NCI-H526 (cell line): ENCODE data around the gene CST6.

Experiments used
- DNase-seq, 2 experiments: peaks; one replicate each; lab custom pipeline; 2025; lab: John Stamatoyannopoulos, UW

The CST6 gene

GRCh38 chr11:66011785-66012303 is at the start of gene CST6:
Gene CST6, plus strand, starts transcription at chr11:66012008. Its CDS starts 37 bp downstream, at chr11:66012045.
- peak in 1 of 2 experiments; percentile 56 for DNase-seq

GRCh38 chr11:65962141-65962564 is 49.7 kb upstream of the CST6 start:
- DNase-seq: no peak

GRCh38 chr11:65964906-65965305 is 46.9 kb upstream of the CST6 start:
- no peak for DNase-seq

- DNase-seq: no peak
Observed at GRCh38 chr11:65965986-65966762, 45.6 kb upstream of the CST6 start.

- DNase-seq: no peak
Observed at GRCh38 chr11:65967329-65967934, 44.4 kb upstream of the CST6 start.

GRCh38 chr11:65968600-65969482 is 43.0 kb upstream of the CST6 start:
- DNase-seq: no peak

- DNase-seq: no peak
Observed at GRCh38 chr11:65972116-65972515, 39.7 kb upstream of the CST6 start.

- no peak for DNase-seq
Observed at GRCh38 chr11:65973439-65974110, 38.2 kb upstream of the CST6 start.

- DNase-seq: no peak
Observed at GRCh38 chr11:65975771-65976170, 36.0 kb upstream of the CST6 start.

- DNase-seq: no peak
Observed at GRCh38 chr11:65976216-65977176, 35.3 kb upstream of the CST6 start.

GRCh38 chr11:65977621-65978390 is 34.0 kb upstream of the CST6 start:
- no peak for DNase-seq

GRCh38 chr11:65978391-65979238 is 33.2 kb upstream of the CST6 start:
- DNase-seq: no peak

GRCh38 chr11:65979261-65979759 is 32.5 kb upstream of the CST6 start:
- DNase-seq: no peak

GRCh38 chr11:65981101-65981740 is 30.6 kb upstream of the CST6 start:
- no peak for DNase-seq

- no peak for DNase-seq
Observed at GRCh38 chr11:65981972-65982823, 29.6 kb upstream of the CST6 start.

GRCh38 chr11:65982824-65983588 is 28.8 kb upstream of the CST6 start:
- DNase-seq: no peak
